ENCODE data around the gene GBP3. TPM values are rescaled to one million over a fixed set of nuclear protein-coding genes. Genes with fewer than 3 reads are reported as not detected.
A peak's percentile ranks its signal among the peaks of the same experiment; 100 is the strongest.
"Not testable (repeated sequence)": the region's sequence is repeated elsewhere in the genome, so short reads cannot be mapped to it uniquely, and the experiment has no call there.

The GBP3 gene
- total RNA-seq, 1 experiment from 2014 or later = 1.2 TPM

DNA sequence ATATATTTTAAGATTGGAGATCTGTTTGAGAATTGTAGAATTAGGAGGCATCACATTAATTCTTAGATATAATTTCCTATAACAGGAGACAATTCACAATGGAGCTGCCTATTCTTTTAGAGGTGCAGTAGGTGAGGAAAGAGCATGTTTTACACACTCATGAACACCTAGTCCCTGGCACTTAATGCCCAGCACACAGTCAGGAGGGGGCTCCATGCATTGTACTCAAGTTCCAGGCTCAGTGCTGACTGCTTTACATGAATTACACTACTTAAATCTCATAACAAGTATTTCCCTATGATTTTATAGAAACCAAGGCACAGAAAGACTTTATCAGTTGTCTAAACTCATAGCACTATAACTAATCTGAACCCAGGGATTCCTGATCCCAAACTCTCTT, 360 bp upstream of the GBP3 start:
- intact Hi-C loops (cut with micrococcal nuclease) = no loop called here
- Histone ChIP-seq H3K27ac (ENCODE audit: low read depth, low read length) (peak overlapping the region; percentile 44; the same call in 1 of the 2 replicates), H3K4me2 (ENCODE audit: low read length) (peak overlapping the region; percentile 75), H4K20me1 (ENCODE audit: insufficient read depth) (no peaks in the 10 kb centered on the region), H3K9ac (ENCODE audit: low read length) (peak overlapping the region; percentile 58), H2AFZ (ENCODE audit: low read depth, low read length, poor library complexity, severe bottlenecking) (peak overlapping the region; percentile 85), H3K9me2 (ENCODE audit: insufficient read depth) (no peaks in the 10 kb centered on the region), H3K4me1 (ENCODE audit: control insufficient read depth in 1 of 2, insufficient read depth in 2 of 2, low read length in 2 of 2) (peaks cover 8 to 20% of the 10 kb centered on the region in 2 experiments; a peak in 3 of 4 replicates), H3K27me3 (ENCODE audit: insufficient read depth, low read length) (no peaks in the 10 kb centered on the region), H3K36me3 (ENCODE audit: control insufficient read depth in 1 of 2, insufficient read depth in 2 of 2, low read length in 2 of 2) (no peaks in the 10 kb centered on the region), H3K4me3 (replicated peaks in 1 of 2; ENCODE audit: low read depth in 1 of 2, low read length in 2 of 2) (peak overlapping the region; percentile 45 to 61), H3K9me3 (ENCODE audit: control insufficient read depth in 1 of 2, insufficient read depth in 1 of 2, low read depth in 1 of 2, low read length in 2 of 2) (no peaks in the 10 kb centered on the region), H3K79me2 (ENCODE audit: insufficient read depth, low read length) (no peaks in the 10 kb centered on the region)
- ChIA-PET CTCF (no interaction called here), RAD21 (ENCODE audit: low non-redundant PET in 1 of 2, low total read pairs in 2 of 2, uncharacterized antibody in 2 of 2, unreplicated experiment in 2 of 2) (no interaction called here), POLR2A (interaction anchor here (1.3 kb wide), 1 partner anchor 132 kb away, joined by 3 read pairs; no protein-coding TSS in a partner anchor)
- DNase-seq (ENCODE audit: low read depth, low spot score) (no peak), ATAC-seq (no peak)
- BruUV-seq (replicated peaks) = no TSS peak
- TF ChIP-seq, protein P1, sequence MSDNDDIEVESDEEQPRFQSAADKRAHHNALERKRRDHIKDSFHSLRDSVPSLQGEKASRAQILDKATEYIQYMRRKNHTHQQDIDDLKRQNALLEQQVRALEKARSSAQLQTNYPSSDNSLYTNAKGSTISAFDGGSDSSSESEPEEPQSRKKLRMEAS (IDR thresholded peaks at IDR 0.05) = no peak
- TF ChIP-seq CEBPB (IDR thresholded peaks at IDR 0.05; ENCODE audit: low read depth) = no peak
- TF ChIP-seq, protein P2, sequence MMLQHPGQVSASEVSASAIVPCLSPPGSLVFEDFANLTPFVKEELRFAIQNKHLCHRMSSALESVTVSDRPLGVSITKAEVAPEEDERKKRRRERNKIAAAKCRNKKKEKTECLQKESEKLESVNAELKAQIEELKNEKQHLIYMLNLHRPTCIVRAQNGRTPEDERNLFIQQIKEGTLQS (IDR thresholded peaks at IDR 0.05) = no peak
- no peak for TF ChIP-seq YY1 (IDR thresholded peaks at IDR 0.05; ENCODE audit: extremely low read depth, insufficient replicate concordance, low read depth, low read length)
- TF ChIP-seq EZH2 (IDR thresholded peaks at IDR 0.05) = no peak
- no peak for TF ChIP-seq SIN3A (IDR thresholded peaks at IDR 0.05; ENCODE audit: low read depth)
- TF ChIP-seq ZFX (IDR thresholded peaks at IDR 0.05) = no peak
- TF ChIP-seq, protein P3, sequence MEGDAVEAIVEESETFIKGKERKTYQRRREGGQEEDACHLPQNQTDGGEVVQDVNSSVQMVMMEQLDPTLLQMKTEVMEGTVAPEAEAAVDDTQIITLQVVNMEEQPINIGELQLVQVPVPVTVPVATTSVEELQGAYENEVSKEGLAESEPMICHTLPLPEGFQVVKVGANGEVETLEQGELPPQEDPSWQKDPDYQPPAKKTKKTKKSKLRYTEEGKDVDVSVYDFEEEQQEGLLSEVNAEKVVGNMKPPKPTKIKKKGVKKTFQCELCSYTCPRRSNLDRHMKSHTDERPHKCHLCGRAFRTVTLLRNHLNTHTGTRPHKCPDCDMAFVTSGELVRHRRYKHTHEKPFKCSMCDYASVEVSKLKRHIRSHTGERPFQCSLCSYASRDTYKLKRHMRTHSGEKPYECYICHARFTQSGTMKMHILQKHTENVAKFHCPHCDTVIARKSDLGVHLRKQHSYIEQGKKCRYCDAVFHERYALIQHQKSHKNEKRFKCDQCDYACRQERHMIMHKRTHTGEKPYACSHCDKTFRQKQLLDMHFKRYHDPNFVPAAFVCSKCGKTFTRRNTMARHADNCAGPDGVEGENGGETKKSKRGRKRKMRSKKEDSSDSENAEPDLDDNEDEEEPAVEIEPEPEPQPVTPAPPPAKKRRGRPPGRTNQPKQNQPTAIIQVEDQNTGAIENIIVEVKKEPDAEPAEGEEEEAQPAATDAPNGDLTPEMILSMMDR (IDR thresholded peaks at IDR 0.05 in 2 of 3, conservative IDR thresholded peaks at IDR 0.05 in 1 of 3; ENCODE audit: borderline replicate concordance in 1 of 3, insufficient read depth in 1 of 3, low read depth in 2 of 3, low read length in 2 of 3) = no peak
- TF ChIP-seq EGR1 (IDR thresholded peaks at IDR 0.05; ENCODE audit: low read depth) = no peak
- TF ChIP-seq CBX3 (IDR thresholded peaks at IDR 0.05; ENCODE audit: low read depth) = no peak
- no peak for TF ChIP-seq JUND (IDR thresholded peaks at IDR 0.05)

DNA sequence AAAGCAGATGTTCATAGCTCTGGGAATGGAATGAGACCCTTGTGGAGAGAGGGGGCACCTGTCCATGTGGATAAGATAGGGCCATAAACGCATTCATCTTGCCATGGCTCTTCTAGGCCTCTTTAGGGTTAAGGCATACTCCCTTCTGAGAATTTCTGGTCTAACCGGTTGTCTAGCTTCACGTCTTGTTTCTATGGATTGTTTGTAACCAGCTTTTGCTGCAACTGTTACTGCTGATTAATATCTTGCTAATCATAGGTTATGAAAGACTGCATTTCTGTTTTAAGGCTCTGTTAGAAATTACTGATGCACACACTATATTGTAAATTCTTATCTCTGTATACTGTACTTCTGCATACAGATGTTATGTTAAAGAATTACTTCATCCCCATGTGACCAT, 4.3 kb downstream of the GBP3 start:
- H4K20me1 ChIP-seq (ENCODE audit: insufficient read depth); RAD21 ChIA-PET (ENCODE audit: low non-redundant PET in 1 of 2, low total read pairs in 2 of 2, uncharacterized antibody in 2 of 2, unreplicated experiment in 2 of 2); intact Hi-C loops (cut with micrococcal nuclease); H3K36me3 ChIP-seq (ENCODE audit: control insufficient read depth in 1 of 2, insufficient read depth in 2 of 2, low read length in 2 of 2); H2AFZ ChIP-seq (ENCODE audit: low read depth, low read length, poor library complexity, severe bottlenecking); ATAC-seq; CTCF ChIA-PET; H3K9me2 ChIP-seq (ENCODE audit: insufficient read depth); DNase-seq (ENCODE audit: low read depth, low spot score); POLR2A ChIA-PET; H3K9ac ChIP-seq (ENCODE audit: low read length); H3K27me3 ChIP-seq (ENCODE audit: insufficient read depth, low read length); H3K4me2 ChIP-seq (ENCODE audit: low read length); H3K79me2 ChIP-seq (ENCODE audit: insufficient read depth, low read length); H3K4me3 ChIP-seq (replicated peaks in 1 of 2; ENCODE audit: low read depth in 1 of 2, low read length in 2 of 2); H3K9me3 ChIP-seq (ENCODE audit: control insufficient read depth in 1 of 2, insufficient read depth in 1 of 2, low read depth in 1 of 2, low read length in 2 of 2); H3K27ac ChIP-seq (ENCODE audit: low read depth, low read length); BruUV-seq (replicated peaks): not testable (repeated sequence)
- peaks cover 7 to 20% of the 10 kb centered on the region in 2 experiments; a peak in 3 of 4 replicates for H3K4me1 ChIP-seq (ENCODE audit: control insufficient read depth in 1 of 2, insufficient read depth in 2 of 2, low read length in 2 of 2)

All from HCT116 (cell line).